Hepatocyte (in vitro differentiated cells): ENCODE measurements around the gene DBN1. TPM values are rescaled to one million over a fixed set of nuclear protein-coding genes. Genes with fewer than 3 reads are reported as not detected.

Source experiments
- DNase-seq: peaks from one replicate; pipeline ENCODE4 v3.0.0-alpha.2; 2016; ENCODE audit warnings: low spot score
- H2AFZ ChIP-seq: fragments of 200-600 bp; sonication (generic); 2 replicates; pipeline ENCODE4 v1.6.0; 2016; ENCODE audit warnings: antibody characterized with exemption, mild to moderate bottlenecking
- H3K27ac ChIP-seq: fragments of 200-600 bp; sonication (generic); 2 replicates; pipeline ENCODE4 v1.5.1; 2016; ENCODE audit warnings: mild to moderate bottlenecking
- H3K27me3 ChIP-seq: fragments of 200-600 bp; sonication (generic); 2 replicates; pipeline ENCODE4 v1.6.1; 2016
- H3K36me3 ChIP-seq: fragments of 200-600 bp; sonication (generic); replicated peaks from 2 replicates; pipeline ENCODE4 v1.5.1; 2016; ENCODE audit warnings: low read depth; ENCODE audit not compliant: insufficient read depth
- H3K4me1 ChIP-seq: fragments of 200-600 bp; sonication (generic); 2 replicates; pipeline ENCODE4 v1.5.1; 2016; ENCODE audit warnings: mild to moderate bottlenecking, moderate library complexity; ENCODE audit not compliant: insufficient read depth
- H3K4me2 ChIP-seq: fragments of 200-600 bp; sonication (generic); 2 replicates; pipeline ENCODE4 v1.6.0; 2016
- H3K4me3 ChIP-seq: fragments of 200-600 bp; sonication (generic); 2 replicates; pipeline ENCODE4 v1.5.1; 2016; ENCODE audit warnings: mild to moderate bottlenecking
- H3K79me2 ChIP-seq: fragments of 200-600 bp; sonication (generic); 2 replicates; pipeline ENCODE4 v1.6.0; 2017; ENCODE audit warnings: mild to moderate bottlenecking
- H3K9me2 ChIP-seq: fragments of 200-600 bp; sonication (generic); replicated peaks from 2 replicates; pipeline ENCODE4 v1.6.0; 2017; ENCODE audit warnings: mild to moderate bottlenecking; ENCODE audit not compliant: insufficient read depth
- H3K9me3 ChIP-seq: fragments of 200-600 bp; sonication (generic); 2 replicates; pipeline ENCODE4 v1.5.1; 2016; ENCODE audit warnings: low read depth, mild to moderate bottlenecking
- H4K20me1 ChIP-seq: fragments of 200-600 bp; sonication (generic); 2 replicates; pipeline ENCODE4 v1.6.0; 2016; ENCODE audit warnings: mild to moderate bottlenecking; ENCODE audit not compliant: insufficient read depth, poor library complexity, severe bottlenecking
- CTCF ChIP-seq: fragments of 200-600 bp; sonication (generic); IDR thresholded peaks from 2 replicates; pipeline ENCODE4 v1.5.1; 2016; ENCODE audit warnings: antibody characterized with exemption, mild to moderate bottlenecking; ENCODE audit not compliant: poor library complexity
- EZH2 ChIP-seq: fragments of 200-600 bp; sonication (generic); IDR thresholded peaks from 2 replicates; pipeline ENCODE4 v1.6.1; 2016; ENCODE audit warnings: antibody characterized with exemption, mild to moderate bottlenecking, borderline replicate concordance
- EZH2phosphoT487 ChIP-seq: fragments of 200-600 bp; sonication (generic); IDR thresholded peaks from one replicate; pipeline ENCODE4 v1.6.1; 2018; ENCODE audit warnings: antibody characterized with exemption, mild to moderate bottlenecking, low read depth, moderate library complexity; ENCODE audit not compliant: unreplicated experiment, severe bottlenecking
- WGBS: methylation state at CpG from one replicate; pipeline ENCODE4 v1.1.6; 2016; ENCODE audit warnings: low lambda C conversion rate; ENCODE audit errors: missing lambda C conversion rate; 5-methylcytosine and 5-hydroxymethylcytosine counted together
- polyA plus RNA-seq: library from polyadenylated mRNA; unstranded; fragments of >200 nt; fragmentation: Nextera tagmentation; extraction: Ambion mirVana; gene quantifications from 2 replicates; pipeline ENCODE4 v1.2.1, GENCODE V29; 2016
- total RNA-seq: library from RNA; depleted of rRNA; stranded (reverse); fragments of >200 nt; gene quantifications from 2 replicates; pipeline ENCODE4 v1.2.3, GENCODE V29; 2014

The DBN1 gene
- total and polyA plus RNA-seq, 2 experiments from 2014 or later, result 107 to 122 TPM

- Histone ChIP-seq H3K9me3 (no peaks in the 10 kb centered on the region), H3K9me2 (no peaks in the 10 kb centered on the region), H3K4me2 (no peak overlapping the region), H3K4me3 (no peak overlapping the region), H2AFZ (no peak overlapping the region), H3K27ac (no peak overlapping the region), H3K79me2 (peaks cover 3% of the 10 kb centered on the region), H3K4me1 (peaks cover 7% of the 10 kb centered on the region), H4K20me1 (peaks cover 17% of the 10 kb centered on the region), H3K27me3 (no peaks in the 10 kb centered on the region), H3K36me3 (peaks cover under 1% of the 10 kb centered on the region)
- WGBS, result 95% methylated on average over 26 of the region's 28 CpGs
- no peak for DNase-seq
- TF ChIP-seq CTCF (no peak), EZH2 (no peak), EZH2phosphoT487 (no peak)
These were observed 13.4 kb downstream of the DBN1 start for GRCh38 chr5:177459819-177460628.

GRCh38 chr5:177459357-177459756, 14.1 kb downstream of the DBN1 start:
- H3K9me2 ChIP-seq, result no peaks in the 10 kb centered on the region
- no peaks in the 10 kb centered on the region for H3K27me3 ChIP-seq
- TF ChIP-seq CTCF (no peak), EZH2 (no peak), EZH2phosphoT487 (no peak)
- WGBS, result 93% methylated on average over 5 of the region's 11 CpGs
- peaks cover 3% of the 10 kb centered on the region for H3K79me2 ChIP-seq
- H3K9me3 ChIP-seq, result no peaks in the 10 kb centered on the region
- no peaks in the 10 kb centered on the region for H3K36me3 ChIP-seq
- DNase-seq, result no peak
- no peak overlapping the region for H2AFZ ChIP-seq
- no peak overlapping the region for H3K27ac ChIP-seq
- peaks cover 17% of the 10 kb centered on the region for H4K20me1 ChIP-seq
- no peak overlapping the region for H3K4me2 ChIP-seq
- no peak overlapping the region for H3K4me3 ChIP-seq
- peaks cover 7% of the 10 kb centered on the region for H3K4me1 ChIP-seq

- WGBS, result 90% methylated on average over 14 of the region's 14 CpGs
- Histone ChIP-seq H3K4me2 (no peak overlapping the region), H3K4me3 (no peak overlapping the region), H3K9me2 (no peaks in the 10 kb centered on the region), H3K9me3 (no peaks in the 10 kb centered on the region), H2AFZ (no peak overlapping the region), H3K27me3 (no peaks in the 10 kb centered on the region), H3K4me1 (peaks cover 10% of the 10 kb centered on the region), H3K79me2 (peaks cover 3% of the 10 kb centered on the region), H3K36me3 (no peaks in the 10 kb centered on the region), H4K20me1 (peaks cover 17% of the 10 kb centered on the region), H3K27ac (no peak overlapping the region)
- no peak for TF ChIP-seq CTCF
- no peak for TF ChIP-seq EZH2phosphoT487
- TF ChIP-seq EZH2, result no peak
- DNase-seq, result peak; percentile 46
These were observed 14.5 kb downstream of the DBN1 start for GRCh38 chr5:177458912-177459350.
